RWPE1 (cell line): ENCODE results near the gene CEP70.

ENCODE experiments used
- CTCF ChIA-PET: fragments of 350-600 bp; sonication (Branson Sonifier 250); formaldehyde crosslinking; extraction: SDS; loops from one replicate; lab custom pipeline; 2021; lab: Yijun Ruan, JAX
- POLR2A ChIA-PET: fragments of 400-600 bp; formaldehyde crosslinking; extraction: SDS; loops from one replicate; lab custom pipeline; 2020; ENCODE audit warnings: antibody characterized with exemption; ENCODE audit not compliant: low non-redundant PET; lab: Yijun Ruan, JAX
- DNase-seq: peaks from one replicate; pipeline ENCODE4 v3.0.0; 2012; ENCODE audit warnings: low spot score
- H3K27ac ChIP-seq: fragments of 450-650 bp; 2 replicates; pipeline ENCODE4 v1.5.1; 2017
- TF ChIP-seq, protein P1 (sequence below): fragments of 450-650 bp; conservative IDR thresholded peaks from 2 replicates; pipeline ENCODE4 v1.5.1; 2017; ENCODE audit warnings: low read depth, mild to moderate bottlenecking

Gene CEP70

DNA sequence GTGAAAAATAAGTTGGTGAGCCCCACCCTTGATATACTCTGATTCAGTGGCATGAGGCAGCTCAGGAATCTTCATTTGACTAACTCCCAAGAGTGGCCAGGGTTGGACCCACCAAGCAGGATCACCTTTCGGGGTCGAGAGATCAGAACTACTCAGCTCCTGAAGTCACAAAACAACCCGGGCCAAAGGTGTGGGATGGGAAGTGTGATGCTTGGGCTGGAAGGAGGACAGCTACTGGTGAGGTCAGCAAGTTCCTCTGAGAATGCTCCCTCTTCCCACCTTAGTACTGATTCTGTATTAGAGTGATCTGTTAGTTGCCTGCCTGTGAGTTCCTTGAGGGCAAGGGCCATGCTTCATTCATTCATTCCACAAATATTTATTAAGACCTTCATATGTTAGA lies 144.6 kb downstream of the CEP70 start:
- POLR2A ChIA-PET: no interaction called here
- H3K27ac ChIP-seq: no peak overlapping the region
- TF ChIP-seq, protein P1, sequence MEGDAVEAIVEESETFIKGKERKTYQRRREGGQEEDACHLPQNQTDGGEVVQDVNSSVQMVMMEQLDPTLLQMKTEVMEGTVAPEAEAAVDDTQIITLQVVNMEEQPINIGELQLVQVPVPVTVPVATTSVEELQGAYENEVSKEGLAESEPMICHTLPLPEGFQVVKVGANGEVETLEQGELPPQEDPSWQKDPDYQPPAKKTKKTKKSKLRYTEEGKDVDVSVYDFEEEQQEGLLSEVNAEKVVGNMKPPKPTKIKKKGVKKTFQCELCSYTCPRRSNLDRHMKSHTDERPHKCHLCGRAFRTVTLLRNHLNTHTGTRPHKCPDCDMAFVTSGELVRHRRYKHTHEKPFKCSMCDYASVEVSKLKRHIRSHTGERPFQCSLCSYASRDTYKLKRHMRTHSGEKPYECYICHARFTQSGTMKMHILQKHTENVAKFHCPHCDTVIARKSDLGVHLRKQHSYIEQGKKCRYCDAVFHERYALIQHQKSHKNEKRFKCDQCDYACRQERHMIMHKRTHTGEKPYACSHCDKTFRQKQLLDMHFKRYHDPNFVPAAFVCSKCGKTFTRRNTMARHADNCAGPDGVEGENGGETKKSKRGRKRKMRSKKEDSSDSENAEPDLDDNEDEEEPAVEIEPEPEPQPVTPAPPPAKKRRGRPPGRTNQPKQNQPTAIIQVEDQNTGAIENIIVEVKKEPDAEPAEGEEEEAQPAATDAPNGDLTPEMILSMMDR: no peak
- no peak for DNase-seq
- CTCF ChIA-PET: interaction anchor here (0.7 kb wide), 1 partner anchor 139 kb away, joined by 3 read pairs; no protein-coding TSS in a partner anchor

DNA sequence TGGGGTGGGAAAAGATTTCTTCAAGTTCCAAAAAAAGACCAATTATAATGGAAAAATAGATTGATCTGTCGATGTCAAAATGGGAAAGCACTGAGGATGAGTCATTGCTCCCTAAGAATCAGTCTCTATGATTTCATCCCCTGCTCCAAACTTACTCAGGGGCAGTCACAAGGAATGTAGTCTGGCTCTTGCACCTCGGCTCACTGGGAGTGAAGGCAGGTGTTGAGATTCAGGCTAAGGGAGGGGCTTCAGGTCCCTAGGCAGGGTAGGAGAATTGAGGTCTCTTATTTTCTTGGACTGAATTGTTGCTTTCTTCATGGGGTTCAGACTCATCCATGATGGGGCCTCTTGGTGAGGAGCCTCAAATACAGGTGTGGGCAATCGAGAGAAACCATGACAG lies 145.4 kb downstream of the CEP70 start:
- no peak overlapping the region for H3K27ac ChIP-seq
- CTCF ChIA-PET: interaction anchor here (0.7 kb wide), 1 partner anchor 140 kb away, joined by 3 read pairs; no protein-coding TSS in a partner anchor
- TF ChIP-seq, protein P1: no peak
- peak; percentile 41 for DNase-seq
- POLR2A ChIA-PET: no interaction called here

DNA sequence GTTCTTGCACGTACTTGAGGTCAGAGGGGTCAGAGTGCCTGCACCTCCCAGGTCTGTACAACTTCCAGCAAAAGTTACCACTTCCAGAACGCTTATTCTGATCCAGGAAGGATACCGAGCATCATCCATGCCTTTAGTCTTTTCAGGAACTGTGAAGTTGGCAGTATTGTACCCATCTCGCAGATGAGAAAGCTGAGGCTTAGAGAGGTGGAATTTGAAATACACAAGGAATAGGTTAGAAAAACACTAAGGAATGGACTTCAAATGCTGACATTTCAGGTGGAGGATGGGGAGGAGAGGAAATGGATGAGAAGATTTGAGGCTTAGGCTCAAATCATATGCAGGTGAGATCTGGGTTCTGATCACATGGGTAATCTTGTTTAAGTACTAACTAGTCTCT lies 148.4 kb downstream of the CEP70 start:
- POLR2A ChIA-PET: no interaction called here
- DNase-seq: no peak
- TF ChIP-seq, protein P1: no peak
- CTCF ChIA-PET: no interaction called here
- no peak overlapping the region for H3K27ac ChIP-seq

DNA sequence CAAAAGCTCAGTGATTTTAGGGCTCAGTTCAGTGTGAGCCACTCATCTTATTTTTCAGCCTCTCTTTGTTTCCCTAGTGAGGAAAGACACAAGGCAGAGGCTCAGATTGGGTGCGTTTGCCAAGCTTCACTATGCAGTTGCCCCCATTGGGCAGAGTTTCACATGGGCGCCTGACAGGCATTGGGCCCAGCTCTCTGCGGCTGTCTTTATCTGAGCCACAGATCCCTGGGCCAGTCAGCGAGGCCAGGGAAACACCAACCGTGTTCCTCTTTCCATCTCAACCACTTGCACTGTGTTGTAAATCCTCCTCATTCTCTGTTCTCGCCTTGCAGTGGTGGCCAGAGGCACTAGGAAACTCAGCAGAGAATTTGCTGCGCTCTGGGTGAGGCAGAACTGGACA lies 148.8 kb downstream of the CEP70 start:
- TF ChIP-seq, protein P1: no peak
- H3K27ac ChIP-seq: no peak overlapping the region
- no peak for DNase-seq
- CTCF ChIA-PET: no interaction called here
- POLR2A ChIA-PET: no interaction called here
